SK-N-SH (cell line): ENCODE data around the gene IL1RL2. TPM values are rescaled to one million over a fixed set of nuclear protein-coding genes. Genes with fewer than 3 reads are reported as not detected.

ENCODE experiments used
- CTCF ChIA-PET: fragments of 300-600, 350-600 bp; formaldehyde crosslinking; extraction: SDS; loops from one replicate; lab custom pipeline; 2021; lab: Yijun Ruan, JAX
- POLR2A ChIA-PET: fragments of 350-600 bp; sonication (Branson Sonifier 250); formaldehyde crosslinking; extraction: SDS; loops from one replicate; lab custom pipeline; 2020; ENCODE audit warnings: antibody characterized with exemption, inconsistent platforms; lab: Yijun Ruan, JAX
- DNase-seq: peaks from one replicate; pipeline ENCODE4 v3.0.0; 2012
- H2AFZ ChIP-seq: fragments of 200-600 bp; sonication (generic); 2 replicates; pipeline ENCODE4 v1.8.1; 2016; ENCODE audit warnings: antibody characterized with exemption, mild to moderate bottlenecking, low read depth
- H3F3A ChIP-seq: fragments of 200-600 bp; sonication (generic); replicated peaks from 2 replicates; pipeline ENCODE3; 2016; ENCODE audit warnings: antibody characterized with exemption, mild to moderate bottlenecking; ENCODE audit not compliant: insufficient read depth
- H3K27ac ChIP-seq, 2 experiments: fragments of 200-500 bp in 1 of 2; fragments of 200-600 bp in 1 of 2; sonication (Bioruptor generic) in 1 of 2; sonication (generic), shearing (Covaris generic) in 1 of 2; 2 replicates each; pipeline versions ENCODE4 v1.5.1 to v1.6.1; 2014 to 2016; ENCODE audit warnings: low read depth in 2 of 2, inconsistent platforms in 1 of 2, low read length in 1 of 2, mild to moderate bottlenecking in 1 of 2, mixed read lengths in 1 of 2
- H3K27me3 ChIP-seq: fragments of 200-600 bp; sonication (generic), shearing (Covaris generic); 2 replicates; pipeline ENCODE4 v1.6.1; 2016; ENCODE audit warnings: mixed run types; ENCODE audit not compliant: insufficient read depth
- H3K36me3 ChIP-seq, 2 experiments: fragments of 200-500 bp in 1 of 2; fragments of 200-600 bp in 1 of 2; sonication (Bioruptor generic) in 1 of 2; sonication (generic) in 1 of 2; replicated peaks in 1 of 2; 2 replicates each; pipeline versions ENCODE3 to v1.5.1; 2014 to 2016; ENCODE audit warnings: low read length in 1 of 2, mild to moderate bottlenecking in 1 of 2; ENCODE audit not compliant: insufficient read depth in 2 of 2, control insufficient read depth in 1 of 2
- H3K4me1 ChIP-seq, 2 experiments: fragments of 200-500 bp in 1 of 2; fragments of 200-600 bp in 1 of 2; sonication (Bioruptor generic) in 1 of 2; sonication (generic), shearing (Covaris generic) in 1 of 2; 2 replicates each; pipeline versions ENCODE4 v1.5.1 to v1.6.1; 2014 to 2016; ENCODE audit warnings: low read depth in 1 of 2, low read length in 1 of 2, mixed run types in 1 of 2; ENCODE audit not compliant: insufficient read depth in 2 of 2, control insufficient read depth in 1 of 2
- H3K4me2 ChIP-seq: fragments of 200-600 bp; sonication (generic), shearing (Covaris generic); 2 replicates; pipeline ENCODE4 v1.6.1; 2017; ENCODE audit warnings: mixed run types
- H3K4me3 ChIP-seq, 2 experiments: fragments of 200-500 bp in 1 of 2; fragments of 200-600 bp in 1 of 2; sonication (Bioruptor generic) in 1 of 2; sonication (generic), shearing (Covaris generic) in 1 of 2; 2 replicates each; pipeline versions ENCODE4 v1.5.1 to v1.8.1; 2014 to 2016; ENCODE audit warnings: low read depth in 2 of 2, inconsistent platforms in 1 of 2, low read length in 1 of 2, mild to moderate bottlenecking in 1 of 2, mixed read lengths in 1 of 2, moderate library complexity in 1 of 2
- H3K79me2 ChIP-seq: fragments of 200-600 bp; sonication (generic); 2 replicates; pipeline ENCODE4 v1.8.1; 2017; ENCODE audit warnings: mild to moderate bottlenecking; ENCODE audit not compliant: insufficient read depth
- H3K9ac ChIP-seq: fragments of 200-600 bp; sonication (generic); 2 replicates; pipeline ENCODE4 v1.6.1; 2017; ENCODE audit warnings: mixed run types
- H3K9me2 ChIP-seq: fragments of 200-600 bp; sonication (generic); 2 replicates; pipeline ENCODE4 v1.6.1; 2017; ENCODE audit warnings: mixed run types
- H3K9me3 ChIP-seq: fragments of 200-600 bp; sonication (generic); 2 replicates; pipeline ENCODE4 v1.6.1; 2017; ENCODE audit warnings: mixed run types, mild to moderate bottlenecking, moderate library complexity
- H4K20me1 ChIP-seq: fragments of 200-600 bp; sonication (generic); 2 replicates; pipeline ENCODE4 v1.6.1; 2017; ENCODE audit warnings: mild to moderate bottlenecking, mixed run types; ENCODE audit not compliant: insufficient read depth
- CHD2 ChIP-seq: fragments of 150-350 bp; IDR thresholded peaks from 2 replicates; pipeline ENCODE4 v1.6.1; 2018; ENCODE audit warnings: low read length; ENCODE audit not compliant: partially characterized antibody
- FOSL2 ChIP-seq: IDR thresholded peaks from 2 replicates; pipeline ENCODE4 v1.4.0; 2012; ENCODE audit warnings: low read depth, mild to moderate bottlenecking, moderate library complexity, borderline replicate concordance
- FOXJ3 ChIP-seq: sonication (generic); formaldehyde crosslinking; IDR thresholded peaks from 2 replicates; pipeline ENCODE4 v1.5.1; 2020; ENCODE audit warnings: mild to moderate bottlenecking, missing genetic modification reagents
- JUND ChIP-seq: IDR thresholded peaks from 2 replicates; pipeline ENCODE4 v1.4.0; 2012
- MAX ChIP-seq: IDR thresholded peaks from 2 replicates; pipeline ENCODE4 v1.4.0; 2012; ENCODE audit warnings: low read depth
- NFIC ChIP-seq: IDR thresholded peaks from 2 replicates; pipeline ENCODE4 v1.4.0; 2012; ENCODE audit warnings: borderline replicate concordance
- PBX3 ChIP-seq: IDR thresholded peaks from 2 replicates; pipeline ENCODE4; 2012
- RAD21 ChIP-seq: IDR thresholded peaks from 2 replicates; pipeline ENCODE4 v1.6.1; 2012; ENCODE audit warnings: mild to moderate bottlenecking, low read length
- TCF12 ChIP-seq: IDR thresholded peaks from 2 replicates; pipeline ENCODE4 v1.4.0; 2012
- ZBTB33 ChIP-seq: IDR thresholded peaks from 2 replicates; pipeline ENCODE4 v1.4.0; 2012; ENCODE audit warnings: low read depth, borderline replicate concordance
- WGBS: methylation state at CpG from one replicate; pipeline ENCODE4 v1.1.6; 2017; ENCODE audit warnings: low lambda C conversion rate; 5-methylcytosine and 5-hydroxymethylcytosine counted together
- polyA plus RNA-seq, 3 experiments: library from polyadenylated mRNA; depleted of rRNA; stranded (reverse); fragments of >200 nt; gene quantifications; 2 replicates each; pipeline ENCODE4 v1.2.3, GENCODE V29; 2012

Gene IL1RL2
- polyA plus RNA-seq, 1 of the 3 experiments (the other 2 are of a cell fraction): 0.05 TPM

- Histone ChIP-seq H3K4me1 (no peaks in the 10 kb centered on the region), H3K9me3 (no peaks in the 10 kb centered on the region), H3K36me3 (no peaks in the 10 kb centered on the region), H3K4me3 (no peak overlapping the region), H3K4me2 (no peak overlapping the region), H3K9me2 (no peaks in the 10 kb centered on the region), H4K20me1 (no peaks in the 10 kb centered on the region), H3K9ac (no peak overlapping the region), H2AFZ (no peak overlapping the region), H3K27ac (peak overlapping the region in 1 of 2 experiments; percentile 24; a peak in 1 of 4 replicates), H3F3A (no peaks in the 10 kb centered on the region), H3K79me2 (no peaks in the 10 kb centered on the region), H3K27me3 (peaks cover 14% of the 10 kb centered on the region)
- WGBS: 14% methylated on average over 3 of the region's 3 CpGs
- CTCF ChIA-PET: interaction anchor here (5.8 kb wide), 1 partner anchor 18 kb away, joined by 23 read pairs; no protein-coding TSS in a partner anchor
- DNase-seq: no peak
- peak; percentile 25; the same call in 1 of the 2 replicates for TF ChIP-seq PBX3
- no peak for TF ChIP-seq RAD21
- no peak for TF ChIP-seq NFIC
- TF ChIP-seq ZBTB33: no peak
- TF ChIP-seq MAX: 0 out of 2 replicates have a peak, but pooled peaks have one; percentile 41
- TF ChIP-seq FOSL2: peak; percentile 84; the same call in 1 of the 2 replicates
- peak; percentile 75 for TF ChIP-seq JUND
- TF ChIP-seq TCF12: peak; percentile 46; the same call in 1 of the 2 replicates
- TF ChIP-seq FOXJ3 (CRISPR knock-in tag): no peak
- POLR2A ChIA-PET: no interaction called here
Measured at GRCh38 chr2:102258386-102259074, 71.7 kb downstream of the IL1RL2 start.

GRCh38 chr2:102261467-102262135 is 74.8 kb downstream of the IL1RL2 start:
- CTCF ChIA-PET: interaction anchor here (5.1 kb wide), 1 partner anchor 21 kb away, joined by 18 read pairs; no protein-coding TSS in a partner anchor
- Histone ChIP-seq H3K79me2 (no peaks in the 10 kb centered on the region), H3K27ac (no peak overlapping the region), H3K36me3 (no peaks in the 10 kb centered on the region), H2AFZ (no peak overlapping the region), H4K20me1 (no peaks in the 10 kb centered on the region), H3K4me2 (no peak overlapping the region), H3F3A (no peaks in the 10 kb centered on the region)
- no peak for TF ChIP-seq CHD2
- TF ChIP-seq FOXJ3 (CRISPR knock-in tag): no peak
- TF ChIP-seq, all 33 proteins: peak for 0
- DNase-seq: no peak
- Histone ChIP-seq H3K27me3 (peaks cover 24% of the 10 kb centered on the region), H3K4me3 (no peak overlapping the region), H3K4me1 (no peaks in the 10 kb centered on the region), H3K9ac (no peak overlapping the region), H3K9me2 (no peaks in the 10 kb centered on the region), H3K9me3 (no peaks in the 10 kb centered on the region)
- WGBS: 16% methylated on average over 5 of the region's 5 CpGs
- POLR2A ChIA-PET: no interaction called here
